ENCODE measurements around the gene ARHGAP8. TPM values are rescaled to one million over a fixed set of nuclear protein-coding genes. Genes with fewer than 3 reads are reported as not detected.
A peak's percentile ranks its signal among the peaks of the same experiment; 100 is the strongest.

The ARHGAP8 gene
- 5.6 TPM for polyA plus RNA-seq (2013, experiment 1 of 2)
- 4.8 TPM for polyA plus RNA-seq (2013, experiment 2 of 2)

- Histone ChIP-seq H3K27ac (ENCODE audit: low read depth, low read length, severe bottlenecking) (no peak within 1 kb of the TSS), H3K36me3 (ENCODE audit: control insufficient read depth, insufficient read depth, low read length) (no peaks in the 10 kb centered on the region), H3K4me3 (ENCODE audit: extremely low read depth, insufficient read depth, low read length, poor library complexity, severe bottlenecking) (peak within 1 kb of the TSS; percentile 29), H3K9me3 (ENCODE audit: control insufficient read depth, low read length) (no peaks in the 10 kb centered on the region), H3K4me1 (ENCODE audit: control insufficient read depth, insufficient read depth, low read length, poor library complexity, severe bottlenecking) (peaks cover 6% of the 10 kb centered on the region)
- 5 to 7% methylated on average over 31 to 36 of the region's 78 CpGs for WGBS, 2 experiments (ENCODE audit: insufficient coverage in 2 of 2)
These were observed at the start of gene ARHGAP8 for GRCh38 chr22:44752285-44753188. Gene ARHGAP8 (plus strand): TSS chr22:44752575. CDS start chr22:44786528, 33,953 bp downstream.

- Histone ChIP-seq H3K36me3 (ENCODE audit: control insufficient read depth, insufficient read depth, low read length) (peaks cover 4% of the 10 kb centered on the region), H3K4me1 (ENCODE audit: control insufficient read depth, insufficient read depth, low read length, poor library complexity, severe bottlenecking) (peaks cover 36% of the 10 kb centered on the region), H3K4me3 (ENCODE audit: extremely low read depth, insufficient read depth, low read length, poor library complexity, severe bottlenecking) (peak overlapping the region; percentile 60), H3K9me3 (ENCODE audit: control insufficient read depth, low read length) (no peaks in the 10 kb centered on the region), H3K27ac (ENCODE audit: low read depth, low read length, severe bottlenecking) (no peak overlapping the region)
- WGBS, 2 experiments (ENCODE audit: insufficient coverage in 2 of 2), result 44 to 50% methylated on average over 21 to 22 of the region's 23 CpGs
These were observed 49.0 kb upstream of the ARHGAP8 start for GRCh38 chr22:44703255-44703870.

GRCh38 chr22:44704159-44705021 lies 48.0 kb upstream of the ARHGAP8 start:
- peaks cover 6% of the 10 kb centered on the region for H3K36me3 ChIP-seq (ENCODE audit: control insufficient read depth, insufficient read depth, low read length)
- H3K4me1 ChIP-seq (ENCODE audit: control insufficient read depth, insufficient read depth, low read length, poor library complexity, severe bottlenecking), result peaks cover 29% of the 10 kb centered on the region
- no peaks in the 10 kb centered on the region for H3K9me3 ChIP-seq (ENCODE audit: control insufficient read depth, low read length)
- WGBS, 2 experiments (ENCODE audit: insufficient coverage in 2 of 2), result 95 to 96% methylated on average over 11 to 15 of the region's 16 CpGs
- no peak overlapping the region for H3K4me3 ChIP-seq (ENCODE audit: extremely low read depth, insufficient read depth, low read length, poor library complexity, severe bottlenecking)
- H3K27ac ChIP-seq (ENCODE audit: low read depth, low read length, severe bottlenecking), result no peak overlapping the region

- H3K27ac ChIP-seq (ENCODE audit: low read depth, low read length, severe bottlenecking), result no peak overlapping the region
- H3K36me3 ChIP-seq (ENCODE audit: control insufficient read depth, insufficient read depth, low read length), result peaks cover 6% of the 10 kb centered on the region
- WGBS, 2 experiments (ENCODE audit: insufficient coverage in 2 of 2), result 83 to 88% methylated on average over 4 of the region's 4 CpGs
- no peaks in the 10 kb centered on the region for H3K9me3 ChIP-seq (ENCODE audit: control insufficient read depth, low read length)
- no peak overlapping the region for H3K4me3 ChIP-seq (ENCODE audit: extremely low read depth, insufficient read depth, low read length, poor library complexity, severe bottlenecking)
- H3K4me1 ChIP-seq (ENCODE audit: control insufficient read depth, insufficient read depth, low read length, poor library complexity, severe bottlenecking), result peaks cover 23% of the 10 kb centered on the region
These were observed 47.4 kb upstream of the ARHGAP8 start for GRCh38 chr22:44705022-44705297.

GRCh38 chr22:44706488-44706887 lies 45.9 kb upstream of the ARHGAP8 start:
- 67 to 96% methylated on average over 3 to 4 of the region's 8 CpGs for WGBS, 2 experiments (ENCODE audit: insufficient coverage in 2 of 2)
- no peaks in the 10 kb centered on the region for H3K9me3 ChIP-seq (ENCODE audit: control insufficient read depth, low read length)
- H3K4me3 ChIP-seq (ENCODE audit: extremely low read depth, insufficient read depth, low read length, poor library complexity, severe bottlenecking), result no peak overlapping the region

GRCh38 chr22:44707178-44707577 lies 45.2 kb upstream of the ARHGAP8 start:
- Histone ChIP-seq H3K9me3 (ENCODE audit: control insufficient read depth, low read length) (no peaks in the 10 kb centered on the region), H3K36me3 (ENCODE audit: control insufficient read depth, insufficient read depth, low read length) (peaks cover 6% of the 10 kb centered on the region), H3K4me1 (ENCODE audit: control insufficient read depth, insufficient read depth, low read length, poor library complexity, severe bottlenecking) (peaks cover 11% of the 10 kb centered on the region), H3K4me3 (ENCODE audit: extremely low read depth, insufficient read depth, low read length, poor library complexity, severe bottlenecking) (no peak overlapping the region), H3K27ac (ENCODE audit: low read depth, low read length, severe bottlenecking) (no peak overlapping the region)
- 90 to 97% methylated on average over 3 to 4 of the region's 10 CpGs for WGBS, 2 experiments (ENCODE audit: insufficient coverage in 2 of 2)

More at GRCh38 chr22:44706488-44706887, 45.9 kb upstream of the ARHGAP8 start:
- Histone ChIP-seq H3K4me1 (ENCODE audit: control insufficient read depth, insufficient read depth, low read length, poor library complexity, severe bottlenecking) (peaks cover 14% of the 10 kb centered on the region), H3K36me3 (ENCODE audit: control insufficient read depth, insufficient read depth, low read length) (peaks cover 6% of the 10 kb centered on the region), H3K27ac (ENCODE audit: low read depth, low read length, severe bottlenecking) (no peak overlapping the region)

- Histone ChIP-seq H3K4me3 (ENCODE audit: extremely low read depth, insufficient read depth, low read length, poor library complexity, severe bottlenecking) (no peak overlapping the region), H3K9me3 (ENCODE audit: control insufficient read depth, low read length) (no peaks in the 10 kb centered on the region), H3K4me1 (ENCODE audit: control insufficient read depth, insufficient read depth, low read length, poor library complexity, severe bottlenecking) (peaks cover 11% of the 10 kb centered on the region), H3K36me3 (ENCODE audit: control insufficient read depth, insufficient read depth, low read length) (peaks cover 6% of the 10 kb centered on the region), H3K27ac (ENCODE audit: low read depth, low read length, severe bottlenecking) (no peak overlapping the region)
- WGBS, 2 experiments (ENCODE audit: insufficient coverage in 2 of 2), result 83 to 84% methylated on average over 9 to 10 of the region's 11 CpGs
These were observed 44.6 kb upstream of the ARHGAP8 start for GRCh38 chr22:44707752-44708151.

- Histone ChIP-seq H3K4me3 (ENCODE audit: extremely low read depth, insufficient read depth, low read length, poor library complexity, severe bottlenecking) (no peak overlapping the region), H3K9me3 (ENCODE audit: control insufficient read depth, low read length) (no peaks in the 10 kb centered on the region), H3K4me1 (ENCODE audit: control insufficient read depth, insufficient read depth, low read length, poor library complexity, severe bottlenecking) (peaks cover 8% of the 10 kb centered on the region), H3K27ac (ENCODE audit: low read depth, low read length, severe bottlenecking) (no peak overlapping the region), H3K36me3 (ENCODE audit: control insufficient read depth, insufficient read depth, low read length) (peaks cover 6% of the 10 kb centered on the region)
- WGBS, 2 experiments (ENCODE audit: insufficient coverage in 2 of 2), result 89 to 92% methylated on average over 4 to 6 of the region's 12 CpGs
These were observed 42.4 kb upstream of the ARHGAP8 start for GRCh38 chr22:44709881-44710392.

GRCh38 chr22:44710474-44711240 lies 41.7 kb upstream of the ARHGAP8 start:
- H3K27ac ChIP-seq (ENCODE audit: low read depth, low read length, severe bottlenecking), result no peak overlapping the region
- peaks cover 12% of the 10 kb centered on the region for H3K36me3 ChIP-seq (ENCODE audit: control insufficient read depth, insufficient read depth, low read length)
- 93 to 94% methylated on average over 13 to 19 of the region's 23 CpGs for WGBS, 2 experiments (ENCODE audit: insufficient coverage in 2 of 2)
- H3K4me3 ChIP-seq (ENCODE audit: extremely low read depth, insufficient read depth, low read length, poor library complexity, severe bottlenecking), result no peak overlapping the region
- no peaks in the 10 kb centered on the region for H3K9me3 ChIP-seq (ENCODE audit: control insufficient read depth, low read length)
- peaks cover 8% of the 10 kb centered on the region for H3K4me1 ChIP-seq (ENCODE audit: control insufficient read depth, insufficient read depth, low read length, poor library complexity, severe bottlenecking)

- Histone ChIP-seq H3K4me1 (ENCODE audit: control insufficient read depth, insufficient read depth, low read length, poor library complexity, severe bottlenecking) (peaks cover 8% of the 10 kb centered on the region), H3K27ac (ENCODE audit: low read depth, low read length, severe bottlenecking) (no peak overlapping the region), H3K4me3 (ENCODE audit: extremely low read depth, insufficient read depth, low read length, poor library complexity, severe bottlenecking) (no peak overlapping the region), H3K36me3 (ENCODE audit: control insufficient read depth, insufficient read depth, low read length) (peaks cover 18% of the 10 kb centered on the region), H3K9me3 (ENCODE audit: control insufficient read depth, low read length) (no peaks in the 10 kb centered on the region)
- WGBS, 2 experiments (ENCODE audit: insufficient coverage in 2 of 2), result 81 to 87% methylated on average over 4 of the region's 4 CpGs
These were observed 41.2 kb upstream of the ARHGAP8 start for GRCh38 chr22:44711241-44711560.
